ENCODE data around the gene SEMA4D.

GRCh38 chr9:89533411-89534095, 35.6 kb upstream of the SEMA4D start:
- TF ChIP-seq CTCF (IDR thresholded peaks at IDR 0.05) (no peak), POLR2A (IDR thresholded peaks at IDR 0.05) (no peak), EP300 (IDR thresholded peaks at IDR 0.05) (no peak)
